ENCODE measurements around the gene PIGX.

GRCh38 chr3:196673632-196674031, 38.5 kb upstream of the PIGX start:
- TF ChIP-seq CTCF (IDR thresholded peaks at IDR 0.05; ENCODE audit: poor library complexity) (no peak), EZH2phosphoT487 (IDR thresholded peaks at IDR 0.05; ENCODE audit: low read depth, severe bottlenecking, unreplicated experiment) (no peak)
